Activated CD4-positive, alpha-beta memory T cell treated with anti-CD3 and anti-CD28 coated beads, Interleukin-2, amount 10 ng/mL, durations not matched to agents 7 days and 5 days (primary cell): ENCODE measurements around the gene QARS1. TPM values are rescaled to one million over a fixed set of nuclear protein-coding genes. Genes with fewer than 3 reads are reported as not detected.

ENCODE experiments used
- CTCF ChIA-PET: fragments of 350-600 bp; sonication (Branson Sonifier 250); formaldehyde crosslinking; loops from one replicate; lab custom pipeline; 2021; ENCODE audit warnings: antibody characterized with exemption, inconsistent platforms; lab: Charles Lee
- POLR2A ChIA-PET: fragments of 350-600 bp; sonication (Branson Sonifier 250); formaldehyde crosslinking; loops from one replicate; lab custom pipeline; 2021; ENCODE audit warnings: antibody characterized with exemption; lab: Charles Lee
- DNase-seq: peaks from one replicate; pipeline ENCODE4 v3.0.0-alpha.2; 2020
- H3K27ac Mint-ChIP-seq: one replicate; pipeline ENCODE4 v1.8.0; 2021; ENCODE audit warnings: mild to moderate bottlenecking, mixed read lengths
- H3K27me3 Mint-ChIP-seq: one replicate; pipeline ENCODE4 v1.8.0; 2021; ENCODE audit warnings: mixed read lengths
- H3K36me3 Mint-ChIP-seq: one replicate; pipeline ENCODE4 v1.8.0; 2021; ENCODE audit warnings: low read depth, mixed read lengths
- H3K4me1 Mint-ChIP-seq: one replicate; pipeline ENCODE4 v1.8.0; 2021; ENCODE audit warnings: mixed read lengths
- H3K4me3 Mint-ChIP-seq: one replicate; pipeline ENCODE4 v1.8.0; 2021; ENCODE audit warnings: mild to moderate bottlenecking, mixed read lengths
- H3K9me3 Mint-ChIP-seq: one replicate; pipeline ENCODE4 v1.8.0; 2021; ENCODE audit warnings: mixed read lengths
- total RNA-seq, 2 experiments: library from RNA; stranded (reverse); gene quantifications; one replicate each; pipeline ENCODE4 v1.2.3, GENCODE V29; 2021

QARS1 gene
- total RNA-seq, 2 experiments from 2014 or later = 194 to 212 TPM

DNA sequence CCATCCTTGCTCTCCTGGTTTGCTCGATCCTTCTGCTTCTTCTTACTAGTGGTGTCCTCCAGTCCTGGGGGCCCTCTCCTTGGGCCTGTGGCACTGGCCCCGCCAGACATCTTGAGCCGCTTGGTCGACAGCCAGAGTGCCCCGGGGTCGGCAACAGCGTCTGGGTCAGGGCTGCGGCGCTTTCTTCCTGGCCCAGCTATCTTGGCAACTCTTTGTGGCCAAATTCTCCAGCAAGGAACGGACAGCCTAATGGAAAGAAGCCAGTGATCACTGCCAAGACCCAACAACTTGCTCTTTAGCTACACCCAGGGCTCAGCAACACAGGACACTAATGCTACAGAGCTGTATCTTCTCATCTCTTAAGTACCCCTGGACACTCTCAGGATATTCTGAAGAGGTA is 14.5 kb upstream of the QARS1 start:
- CTCF ChIA-PET = interaction anchor here (0.8 to 2.5 kb wide), 3 partner anchors 25 to 131 kb away, joined by 3 to 15 read pairs (median 8); partner anchors contain the start of gene NDUFAF3
- DNase-seq = no peak
- Mint-ChIP-seq H3K27me3 (no peaks in the 10 kb centered on the region), H3K27ac (no peak overlapping the region), H3K4me1 (peaks cover 24% of the 10 kb centered on the region), H3K4me3 (peak overlapping the region; percentile 83), H3K36me3 (peaks cover 41% of the 10 kb centered on the region), H3K9me3 (no peaks in the 10 kb centered on the region)
- POLR2A ChIA-PET = interaction anchor here (2.7 to 4.4 kb wide), 2 partner anchors 15 to 25 kb away, joined by 27 to 75 read pairs; partner anchors contain the start of genes QARS1 and QRICH1

GRCh38 chr3:49112262-49112661 is 7.7 kb upstream of the QARS1 start:
- no peaks in the 10 kb centered on the region for H3K4me1 Mint-ChIP-seq
- no peaks in the 10 kb centered on the region for H3K27me3 Mint-ChIP-seq
- no peak for DNase-seq
- ChIA-PET POLR2A (no interaction called here), CTCF (no interaction called here)
- H3K9me3 Mint-ChIP-seq = no peaks in the 10 kb centered on the region
- H3K27ac Mint-ChIP-seq = no peak overlapping the region
- H3K36me3 Mint-ChIP-seq = peaks cover 64% of the 10 kb centered on the region
- H3K4me3 Mint-ChIP-seq = no peak overlapping the region

DNA sequence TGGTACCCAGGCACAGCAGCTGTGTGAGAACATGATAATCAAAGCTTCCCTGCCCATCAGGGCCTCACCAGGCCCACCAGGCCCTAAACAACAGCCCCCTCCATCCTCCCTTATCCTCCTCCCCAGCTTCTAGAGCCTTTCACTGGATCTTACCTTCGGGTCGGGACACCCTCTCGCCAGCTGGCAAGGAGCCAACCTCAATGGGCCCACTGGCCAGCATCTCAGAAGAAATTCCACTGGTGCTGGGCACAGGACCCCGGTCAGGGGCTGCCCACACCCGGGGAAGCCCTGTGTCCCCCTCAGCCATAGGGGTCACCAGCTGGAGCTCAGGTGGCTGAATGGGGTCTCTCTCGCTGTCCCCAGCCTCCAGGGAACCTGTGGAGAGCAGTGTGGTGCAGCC is 6.8 kb upstream of the QARS1 start:
- peaks cover 58% of the 10 kb centered on the region for H3K36me3 Mint-ChIP-seq
- H3K27me3 Mint-ChIP-seq = no peaks in the 10 kb centered on the region
- DNase-seq = no peak
- no peak overlapping the region for H3K4me3 Mint-ChIP-seq
- CTCF ChIA-PET = interaction anchor here (1.5 kb wide), 1 partner anchor 9 kb away, joined by 5 read pairs; the partner anchor contains the start of gene USP19
- H3K27ac Mint-ChIP-seq = no peak overlapping the region
- POLR2A ChIA-PET = interaction anchor here (1.2 kb wide), 1 partner anchor 17 kb away, joined by 5 read pairs; the partner anchor contains the start of gene QRICH1
- H3K9me3 Mint-ChIP-seq = no peaks in the 10 kb centered on the region
- no peaks in the 10 kb centered on the region for H3K4me1 Mint-ChIP-seq

DNA sequence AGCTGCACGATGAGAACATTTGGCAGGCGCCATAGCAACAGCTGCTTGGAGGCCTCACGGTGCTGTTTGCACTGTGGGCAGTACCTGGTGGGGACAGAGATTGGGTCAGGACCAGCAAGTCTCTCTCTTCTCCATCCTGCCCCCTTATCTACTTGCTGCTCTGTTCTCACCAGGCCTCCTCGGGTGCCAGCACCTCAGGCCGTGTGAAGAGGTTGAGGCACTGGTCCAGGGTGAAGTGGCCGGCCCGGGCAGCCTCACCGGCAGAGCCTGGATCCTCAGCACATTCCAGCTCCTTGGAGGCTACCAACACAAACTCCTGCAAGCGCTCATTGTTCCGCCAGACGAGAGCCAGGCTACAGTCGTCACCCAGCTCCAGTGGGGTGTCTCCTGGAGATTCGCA is 6.2 kb upstream of the QARS1 start:
- Mint-ChIP-seq H3K9me3 (no peaks in the 10 kb centered on the region), H3K4me3 (no peak overlapping the region), H3K4me1 (peaks cover 2% of the 10 kb centered on the region), H3K36me3 (peaks cover 53% of the 10 kb centered on the region), H3K27me3 (no peaks in the 10 kb centered on the region), H3K27ac (no peak overlapping the region)
- ChIA-PET CTCF (interaction anchor here (1.5 kb wide), 1 partner anchor 10 kb away, joined by 5 read pairs; the partner anchor contains the start of gene USP19), POLR2A (interaction anchor here (1.2 kb wide), 1 partner anchor 17 kb away, joined by 5 read pairs; the partner anchor contains the start of gene QRICH1)
- no peak for DNase-seq

DNA sequence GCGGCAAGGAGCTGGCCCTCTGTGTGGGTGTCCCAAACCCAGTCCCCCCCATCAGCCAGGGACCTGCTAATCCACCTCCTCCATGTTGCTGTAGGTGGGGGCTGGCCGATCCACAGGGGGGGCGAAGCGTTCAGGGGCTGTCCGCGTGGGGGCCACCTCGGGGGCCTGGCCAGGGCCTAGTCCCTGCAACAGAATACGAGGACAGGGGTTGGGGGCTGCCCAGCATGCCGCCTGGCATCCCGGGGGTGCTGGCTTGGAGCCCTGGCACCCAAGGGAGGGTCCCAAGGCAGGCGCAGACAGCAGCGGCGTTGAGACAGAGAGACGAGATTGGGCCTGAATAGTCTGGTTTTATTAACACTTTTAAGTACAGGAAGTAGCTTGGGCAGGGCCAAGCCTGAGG is 3.8 kb upstream of the QARS1 start:
- Mint-ChIP-seq H3K9me3 (no peaks in the 10 kb centered on the region), H3K4me1 (peaks cover 21% of the 10 kb centered on the region), H3K4me3 (no peak overlapping the region), H3K36me3 (peaks cover 38% of the 10 kb centered on the region), H3K27me3 (no peaks in the 10 kb centered on the region), H3K27ac (no peak overlapping the region)
- no peak for DNase-seq
- POLR2A ChIA-PET = interaction anchor here (0.9 to 9.9 kb wide), 2 partner anchors 15 to 56 kb away, joined by 3 to 133 read pairs; partner anchors contain the start of gene QRICH1
- CTCF ChIA-PET = interaction anchor here (1.1 to 1.9 kb wide), 2 partner anchors 14 to 120 kb away, joined by 3 to 7 read pairs; partner anchors contain the start of gene QRICH1

- Mint-ChIP-seq H3K27me3 (no peaks in the 10 kb centered on the region), H3K36me3 (peaks cover 42% of the 10 kb centered on the region), H3K9me3 (no peaks in the 10 kb centered on the region), H3K4me1 (peaks cover 29% of the 10 kb centered on the region), H3K4me3 (peak overlapping the region; percentile 95), H3K27ac (peak overlapping the region; percentile 90)
- CTCF ChIA-PET = interaction anchor here (0.5 to 4.0 kb wide), 4 partner anchors 10 to 874 kb away, joined by 3 to 33 read pairs (median 4); partner anchors contain the start of genes QRICH1 and USP4
- POLR2A ChIA-PET = interaction anchor here (0.6 to 9.9 kb wide), 7 partner anchors 10 to 236 kb away, joined by 3 to 133 read pairs (median 5); partner anchors contain the start of genes IMPDH2, NDUFAF3, QRICH1 and USP19
- DNase-seq = no peak
Measured at GRCh38 chr3:49104052-49104426, 518 bp downstream of the QARS1 start.

GRCh38 chr3:49100046-49100615 is 4.4 kb downstream of the QARS1 start:
- ChIA-PET POLR2A (interaction anchor here (0.8 kb wide), 1 partner anchor 9 kb away, joined by 3 read pairs; no protein-coding TSS in a partner anchor), CTCF (interaction anchor here (0.6 kb wide), 1 partner anchor 238 kb away, joined by 3 read pairs; no protein-coding TSS in a partner anchor)
- Mint-ChIP-seq H3K36me3 (peaks cover 51% of the 10 kb centered on the region), H3K27ac (no peak overlapping the region), H3K9me3 (no peaks in the 10 kb centered on the region), H3K4me1 (peaks cover 22% of the 10 kb centered on the region), H3K27me3 (no peaks in the 10 kb centered on the region), H3K4me3 (no peak overlapping the region)
- no peak for DNase-seq

- no peak for DNase-seq
- CTCF ChIA-PET = no interaction called here
- POLR2A ChIA-PET = no interaction called here
- Mint-ChIP-seq H3K4me1 (peaks cover 21% of the 10 kb centered on the region), H3K9me3 (no peaks in the 10 kb centered on the region), H3K4me3 (no peak overlapping the region), H3K36me3 (peaks cover 51% of the 10 kb centered on the region), H3K27ac (no peak overlapping the region), H3K27me3 (no peaks in the 10 kb centered on the region)
Measured at GRCh38 chr3:49098910-49099630, 5.5 kb downstream of the QARS1 start.

- no peak for DNase-seq
- H3K27ac Mint-ChIP-seq = no peak overlapping the region
- CTCF ChIA-PET = no interaction called here
- H3K4me1 Mint-ChIP-seq = peaks cover 15% of the 10 kb centered on the region
- H3K9me3 Mint-ChIP-seq = no peaks in the 10 kb centered on the region
- H3K27me3 Mint-ChIP-seq = no peaks in the 10 kb centered on the region
- POLR2A ChIA-PET = no interaction called here
- H3K36me3 Mint-ChIP-seq = peaks cover 49% of the 10 kb centered on the region
- H3K4me3 Mint-ChIP-seq = no peak overlapping the region
Measured at GRCh38 chr3:49098429-49098828, 6.1 kb downstream of the QARS1 start.

GRCh38 chr3:49093853-49094767 is 10.4 kb downstream of the QARS1 start, which contains the start of gene QRICH1:
Gene QRICH1 (minus strand): TSS chr3:49094071. CDS start chr3:49077017, 17,054 bp downstream.
- Mint-ChIP-seq H3K27ac (peak within 1 kb of the TSS; percentile 91), H3K27me3 (no peaks in the 10 kb centered on the region), H3K36me3 (peaks cover 37% of the 10 kb centered on the region), H3K9me3 (no peaks in the 10 kb centered on the region), H3K4me1 (peaks cover 34% of the 10 kb centered on the region), H3K4me3 (peak within 1 kb of the TSS; percentile 84)
- ChIA-PET CTCF (interaction anchor here (0.6 to 4.1 kb wide), 23 partner anchors 8 to 430 kb away, joined by 3 to 33 read pairs (median 5); partner anchors contain the start of genes DALRD3, IMPDH2, IP6K2 and KLHDC8B), POLR2A (interaction anchor here (0.5 to 5.4 kb wide), 54 partner anchors 11 to 1713 kb away, joined by 3 to 133 read pairs (median 4); partner anchors contain the start of genes CELSR3, DAG1, DALRD3 and IMPDH2)
- DNase-seq = peak; percentile 97

DNA sequence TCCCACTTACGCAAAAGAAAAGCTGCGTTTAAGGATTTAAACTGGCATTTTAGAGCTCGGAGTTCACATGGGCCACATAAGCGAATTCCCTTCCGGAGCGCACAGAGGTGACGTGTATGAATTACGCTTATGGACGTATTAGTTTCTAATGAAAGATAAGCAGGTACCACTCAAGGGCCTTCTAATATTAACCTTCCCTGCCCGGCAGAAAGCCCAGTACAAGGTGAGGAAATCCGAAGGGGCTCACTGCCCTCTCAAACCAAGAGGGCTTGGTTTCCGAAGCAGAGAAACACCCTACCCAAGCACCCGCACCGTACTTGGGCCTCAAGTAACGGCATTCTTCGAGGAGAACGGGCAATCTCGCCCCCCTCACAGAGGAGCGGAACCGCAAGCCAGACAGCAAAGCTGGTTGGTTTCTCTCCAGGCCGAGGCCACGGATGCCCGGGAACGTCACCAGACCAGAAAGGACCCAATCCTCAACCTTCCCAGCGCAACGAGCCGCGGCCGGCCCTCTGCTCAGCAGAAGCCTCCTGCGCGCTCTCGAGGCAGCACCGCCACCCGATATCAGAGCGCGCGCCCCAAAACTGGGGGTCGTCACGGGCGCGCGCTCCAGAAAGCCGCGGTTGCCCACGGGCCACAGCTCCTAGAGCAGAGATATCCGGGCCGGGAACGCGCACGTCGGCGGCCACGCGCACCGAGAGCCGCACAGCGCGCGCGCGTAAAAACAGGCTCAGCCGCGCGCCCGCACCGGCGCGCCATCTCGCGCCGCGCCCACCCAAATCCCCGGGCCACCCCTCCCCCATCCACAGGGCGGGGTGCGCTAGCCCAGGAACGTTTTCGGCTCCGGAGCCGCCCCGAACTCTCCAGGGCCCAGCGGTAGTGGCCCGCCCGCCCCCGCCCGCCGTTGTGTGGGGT is 11.4 kb downstream of the QARS1 start:
- DNase-seq = peak; percentile 86
- Mint-ChIP-seq H3K4me1 (peaks cover 35% of the 10 kb centered on the region), H3K36me3 (peaks cover 29% of the 10 kb centered on the region), H3K27ac (peak overlapping the region; percentile 91), H3K9me3 (no peaks in the 10 kb centered on the region), H3K4me3 (peak overlapping the region; percentile 84), H3K27me3 (no peaks in the 10 kb centered on the region)
- ChIA-PET CTCF (interaction anchor here (0.6 to 4.1 kb wide), 26 partner anchors 7 to 429 kb away, joined by 3 to 33 read pairs (median 4); partner anchors contain the start of genes DALRD3, IMPDH2, IP6K2 and KLHDC8B), POLR2A (interaction anchor here (0.5 to 5.4 kb wide), 54 partner anchors 10 to 1713 kb away, joined by 3 to 133 read pairs (median 4); partner anchors contain the start of genes ARIH2, CELSR3, DAG1 and DALRD3)
